PC-9 (cell line): ENCODE measurements around the gene ARGLU1. TPM values are rescaled to one million over a fixed set of nuclear protein-coding genes. Genes with fewer than 3 reads are reported as not detected.

Source experiments
- BruUV-seq: library from RNA; stranded (reverse); fragments of 400-500 nt; replicated peaks from 2 replicates; lab custom pipeline; 2021; lab: Mats Ljungman, UMichigan
- CTCF ChIA-PET: fragments of 300-600 bp; sonication (Branson Sonifier 250); formaldehyde crosslinking; loops from one replicate; lab custom pipeline; 2022; ENCODE audit warnings: antibody characterized with exemption; lab: Charles Lee
- POLR2A ChIA-PET: fragments of 300-600 bp; sonication (Branson Sonifier 250); formaldehyde crosslinking; loops from one replicate; lab custom pipeline; 2022; ENCODE audit warnings: antibody characterized with exemption; ENCODE audit not compliant: unreplicated experiment; lab: Charles Lee
- DNase-seq, 2 experiments: peaks; one replicate each; pipeline versions ENCODE4 v3.0.0 to v3.0.0-alpha.2; 2015 to 2022; ENCODE audit warnings: mixed read lengths in 1 of 2
- H2AFZ ChIP-seq: fragments of 200-600 bp; sonication (generic); 2 replicates; pipeline ENCODE4 v1.8.1; 2017; ENCODE audit warnings: antibody characterized with exemption
- H3F3A ChIP-seq: fragments of 200-600 bp; sonication (generic); 2 replicates; pipeline ENCODE4 v1.8.1; 2017; ENCODE audit warnings: antibody characterized with exemption, mild to moderate bottlenecking, low read depth; ENCODE audit not compliant: insufficient read depth
- H3K27ac ChIP-seq: fragments of 200-600 bp; sonication (generic); 2 replicates; pipeline ENCODE4 v1.6.1; 2016; ENCODE audit warnings: mixed run types
- H3K27me3 ChIP-seq: fragments of 200-600 bp; sonication (generic); 2 replicates; pipeline ENCODE4 v1.6.1; 2016; ENCODE audit warnings: low read depth, mixed run types; ENCODE audit not compliant: insufficient read depth
- H3K36me3 ChIP-seq: fragments of 200-600 bp; sonication (generic); 2 replicates; pipeline ENCODE4 v1.6.1; 2016; ENCODE audit warnings: low read depth, mixed run types
- H3K4me1 ChIP-seq: fragments of 200-600 bp; sonication (generic); replicated peaks from 2 replicates; pipeline ENCODE4 v1.6.1; 2016; ENCODE audit warnings: mixed run types; ENCODE audit not compliant: insufficient read depth
- H3K4me2 ChIP-seq: fragments of 200-600 bp; sonication (generic); 2 replicates; pipeline ENCODE4 v1.6.1; 2017; ENCODE audit warnings: mixed run types
- H3K4me3 ChIP-seq: fragments of 200-600 bp; sonication (generic); 2 replicates; pipeline ENCODE4 v1.6.1; 2016; ENCODE audit warnings: mixed run types
- H3K79me2 ChIP-seq: fragments of 200-600 bp; sonication (generic); 2 replicates; pipeline ENCODE4 v1.6.1; 2017; ENCODE audit warnings: low read depth, mixed run types
- H3K9me2 ChIP-seq: fragments of 200-600 bp; sonication (generic); 2 replicates; pipeline ENCODE4 v1.8.1; 2017; ENCODE audit warnings: mild to moderate bottlenecking; ENCODE audit not compliant: insufficient read depth
- H3K9me3 ChIP-seq: fragments of 200-600 bp; sonication (generic); 2 replicates; pipeline ENCODE4 v1.8.1; 2016; ENCODE audit warnings: low read depth; ENCODE audit not compliant: insufficient read depth
- H4K20me1 ChIP-seq: fragments of 200-600 bp; sonication (generic); 2 replicates; pipeline ENCODE4 v1.8.1; 2017; ENCODE audit not compliant: insufficient read depth
- EZH2 ChIP-seq: fragments of 200-600 bp; sonication (generic); IDR thresholded peaks from 2 replicates; pipeline ENCODE4 v1.8.0; 2017; ENCODE audit warnings: antibody characterized with exemption, low read depth
- intact Hi-C: fragments of 100-400 bp; cut with micrococcal nuclease; formaldehyde crosslinking; loops from one replicate; pipeline ENCODE4 v1.10.0; 2022; ENCODE audit not compliant: unreplicated experiment
- total RNA-seq: library from RNA; stranded (reverse); gene quantifications from 2 replicates; pipeline ENCODE4 v1.2.3, GENCODE V29; 2021
- TF ChIP-seq, protein P1 (sequence below): fragments of 200-600 bp; sonication (generic); conservative IDR thresholded peaks from 2 replicates; pipeline ENCODE4 v1.6.1; 2017; ENCODE audit warnings: mixed run types, antibody characterized with exemption, mild to moderate bottlenecking, moderate library complexity

The ARGLU1 gene
- total RNA-seq, 1 experiment from 2014 or later = 89.2 TPM

DNA sequence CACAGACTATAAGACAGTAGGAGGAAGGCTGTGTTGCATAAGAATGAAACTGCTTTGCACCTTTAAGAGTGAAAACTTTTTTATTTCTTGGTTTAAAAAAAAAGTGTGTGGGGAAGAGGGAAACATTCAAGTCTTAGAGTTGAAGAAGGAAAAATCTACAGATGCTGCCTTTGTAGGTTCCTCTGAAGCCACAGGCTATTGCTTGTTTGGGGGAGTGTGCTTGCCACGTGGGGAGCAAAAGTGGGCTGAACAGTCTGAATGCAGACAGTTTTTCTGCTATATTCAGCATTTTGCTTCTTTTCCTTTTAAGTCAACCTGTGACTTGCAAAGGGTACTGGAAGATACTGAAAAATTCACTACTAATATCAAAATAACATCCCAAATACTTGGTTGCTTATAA, 69.4 kb downstream of the ARGLU1 start:
- Histone ChIP-seq H3K4me1 (no peaks in the 10 kb centered on the region), H3K27me3 (no peaks in the 10 kb centered on the region), H3K27ac (no peak overlapping the region), H3K9me3 (no peaks in the 10 kb centered on the region), H3K79me2 (peaks cover 95% of the 10 kb centered on the region), H3K4me2 (no peak overlapping the region), H3K4me3 (no peak overlapping the region), H3K36me3 (peaks cover 42% of the 10 kb centered on the region), H2AFZ (no peak overlapping the region), H3F3A (no peaks in the 10 kb centered on the region), H4K20me1 (no peaks in the 10 kb centered on the region; the same call in 1 of the 2 replicates), H3K9me2 (no peaks in the 10 kb centered on the region)
- TF ChIP-seq EZH2 = no peak
- TF ChIP-seq, protein P1, sequence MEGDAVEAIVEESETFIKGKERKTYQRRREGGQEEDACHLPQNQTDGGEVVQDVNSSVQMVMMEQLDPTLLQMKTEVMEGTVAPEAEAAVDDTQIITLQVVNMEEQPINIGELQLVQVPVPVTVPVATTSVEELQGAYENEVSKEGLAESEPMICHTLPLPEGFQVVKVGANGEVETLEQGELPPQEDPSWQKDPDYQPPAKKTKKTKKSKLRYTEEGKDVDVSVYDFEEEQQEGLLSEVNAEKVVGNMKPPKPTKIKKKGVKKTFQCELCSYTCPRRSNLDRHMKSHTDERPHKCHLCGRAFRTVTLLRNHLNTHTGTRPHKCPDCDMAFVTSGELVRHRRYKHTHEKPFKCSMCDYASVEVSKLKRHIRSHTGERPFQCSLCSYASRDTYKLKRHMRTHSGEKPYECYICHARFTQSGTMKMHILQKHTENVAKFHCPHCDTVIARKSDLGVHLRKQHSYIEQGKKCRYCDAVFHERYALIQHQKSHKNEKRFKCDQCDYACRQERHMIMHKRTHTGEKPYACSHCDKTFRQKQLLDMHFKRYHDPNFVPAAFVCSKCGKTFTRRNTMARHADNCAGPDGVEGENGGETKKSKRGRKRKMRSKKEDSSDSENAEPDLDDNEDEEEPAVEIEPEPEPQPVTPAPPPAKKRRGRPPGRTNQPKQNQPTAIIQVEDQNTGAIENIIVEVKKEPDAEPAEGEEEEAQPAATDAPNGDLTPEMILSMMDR = no peak
- BruUV-seq = no TSS peak
- ChIA-PET POLR2A (no interaction called here), CTCF (no interaction called here)
- intact Hi-C loops = no loop called here
- DNase-seq = no peak

DNA sequence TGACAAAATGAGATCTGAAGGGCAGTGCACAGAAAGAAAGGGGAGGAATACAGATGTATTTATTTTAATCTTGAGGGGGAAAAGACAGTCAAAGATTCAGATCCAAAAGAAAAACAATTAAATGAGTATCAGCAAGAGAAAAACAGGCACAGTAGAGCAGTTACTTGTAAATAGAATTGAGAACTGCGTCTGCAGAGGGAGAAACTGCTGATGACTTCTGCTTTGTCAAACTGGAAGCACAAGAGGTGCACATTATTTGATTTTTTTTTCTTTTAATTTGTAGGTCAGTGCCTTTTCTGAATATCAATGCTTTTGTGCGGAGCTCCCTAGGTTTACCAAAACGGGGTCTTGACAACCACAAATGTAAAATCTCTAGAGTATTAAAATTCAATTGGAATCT, 69.8 kb downstream of the ARGLU1 start:
- Histone ChIP-seq H3K27ac (no peak overlapping the region), H2AFZ (no peak overlapping the region), H3F3A (no peaks in the 10 kb centered on the region), H4K20me1 (no peaks in the 10 kb centered on the region; the same call in 1 of the 2 replicates), H3K79me2 (peaks cover 91% of the 10 kb centered on the region), H3K4me1 (no peaks in the 10 kb centered on the region), H3K9me2 (no peaks in the 10 kb centered on the region), H3K4me2 (no peak overlapping the region), H3K9me3 (no peaks in the 10 kb centered on the region), H3K27me3 (no peaks in the 10 kb centered on the region), H3K36me3 (peaks cover 46% of the 10 kb centered on the region), H3K4me3 (no peak overlapping the region)
- no peak for DNase-seq
- TF ChIP-seq, protein P1 = no peak
- TF ChIP-seq EZH2 = no peak
- ChIA-PET CTCF (no interaction called here), POLR2A (no interaction called here)
- intact Hi-C loops = no loop called here
- BruUV-seq = no TSS peak

DNA sequence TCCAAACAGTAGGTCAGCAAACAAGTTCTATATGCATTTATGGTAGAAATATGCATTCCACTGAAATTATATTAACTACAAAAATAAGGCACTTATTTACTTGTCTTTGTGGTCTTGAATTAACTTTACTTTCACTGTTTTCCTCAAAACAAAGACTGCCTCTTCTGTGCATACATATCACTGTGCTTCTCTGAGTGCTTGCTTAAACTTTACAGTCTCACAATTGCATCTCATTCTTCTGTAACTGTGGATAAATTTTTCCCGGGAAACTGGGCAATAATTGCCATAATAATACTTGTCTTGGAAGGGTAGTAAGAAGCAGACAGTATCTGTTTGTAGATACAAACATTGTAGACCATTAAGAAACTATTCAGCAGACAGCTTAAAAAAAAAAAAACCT, 70.9 kb downstream of the ARGLU1 start:
- no peaks in the 10 kb centered on the region for H3K9me3 ChIP-seq
- no peaks in the 10 kb centered on the region; the same call in 1 of the 2 replicates for H4K20me1 ChIP-seq
- peaks cover 80% of the 10 kb centered on the region for H3K79me2 ChIP-seq
- no peak overlapping the region for H3K27ac ChIP-seq
- no peaks in the 10 kb centered on the region for H3K4me1 ChIP-seq
- POLR2A ChIA-PET = no interaction called here
- H3K4me3 ChIP-seq = no peak overlapping the region
- H3F3A ChIP-seq = no peaks in the 10 kb centered on the region; the same call in 1 of the 2 replicates
- no peaks in the 10 kb centered on the region for H3K9me2 ChIP-seq
- intact Hi-C loops = no loop called here
- peaks cover 45% of the 10 kb centered on the region for H3K36me3 ChIP-seq
- no TSS peak for BruUV-seq
- H2AFZ ChIP-seq = no peak overlapping the region
- no peak overlapping the region for H3K4me2 ChIP-seq
- TF ChIP-seq EZH2 = no peak
- TF ChIP-seq, protein P1 = no peak
- CTCF ChIA-PET = no interaction called here
- no peak for DNase-seq
- no peaks in the 10 kb centered on the region for H3K27me3 ChIP-seq
